Fibroblast of mammary gland (primary cell): ENCODE measurements around the gene ACTL10.
"Not testable (repeated sequence)": the region's sequence is repeated elsewhere in the genome, so short reads cannot be mapped to it uniquely, and the experiment has no call there.

ENCODE experiments used
- DNase-seq: peaks from one replicate; pipeline ENCODE4 v3.0.0-alpha.2; 2010; ENCODE audit warnings: low read depth
- H3K4me3 ChIP-seq: 2 replicates; pipeline ENCODE4 v1.5.1; 2011; ENCODE audit warnings: low read depth, mild to moderate bottlenecking, low read length, moderate library complexity; ENCODE audit not compliant: control insufficient read depth
- CTCF ChIP-seq: conservative IDR thresholded peaks from 2 replicates; pipeline ENCODE4 v1.5.1; 2011; ENCODE audit warnings: low read depth, low read length, inconsistent platforms; ENCODE audit not compliant: control insufficient read depth, insufficient read depth

ACTL10 gene

DNA sequence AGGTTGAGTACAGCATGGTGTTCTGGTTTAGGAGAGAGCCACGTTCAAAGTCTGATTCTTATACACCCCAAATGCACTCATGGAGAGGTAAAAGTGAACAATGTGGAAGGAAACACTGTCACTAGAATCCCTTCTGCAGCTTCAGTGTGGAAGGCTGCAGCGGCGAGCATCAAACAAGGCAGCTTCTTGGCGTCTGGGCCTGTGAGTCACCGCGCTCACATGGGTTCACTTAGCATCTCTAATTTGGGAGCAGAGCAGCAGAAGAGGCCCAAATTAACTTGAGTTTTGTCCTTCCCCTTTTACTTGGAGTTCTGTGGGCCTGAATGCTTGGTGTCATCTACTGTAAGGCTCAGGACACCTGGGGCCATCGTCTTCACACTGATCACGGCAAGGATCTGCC is 30.4 kb downstream of the ACTL10 start:
- no peak overlapping the region for H3K4me3 ChIP-seq
- no peak for TF ChIP-seq CTCF
- DNase-seq: peak; percentile 82

DNA sequence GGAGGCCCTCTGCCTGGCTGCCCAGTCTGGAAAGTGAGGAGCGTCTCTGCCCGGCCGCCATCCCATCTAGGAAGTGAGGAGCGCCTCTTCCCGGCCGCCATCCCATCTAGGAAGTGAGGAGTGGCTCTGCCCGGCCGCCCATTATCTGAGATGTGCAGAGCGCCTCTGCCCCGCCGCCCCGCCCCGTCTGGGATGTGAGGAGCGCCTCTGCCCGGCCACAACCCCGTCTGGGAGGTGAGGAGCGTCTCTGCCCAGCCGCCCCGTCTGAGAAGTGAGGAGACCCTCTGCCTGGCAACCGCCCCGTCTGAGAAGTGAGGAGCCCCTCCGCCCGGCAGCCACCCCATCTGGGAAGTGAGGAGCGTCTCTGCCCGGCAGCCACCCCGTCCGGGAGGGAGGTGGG is 32.2 kb downstream of the ACTL10 start:
- not testable (repeated sequence) for H3K4me3 ChIP-seq, DNase-seq

- DNase-seq, H3K4me3 ChIP-seq: not testable (repeated sequence)
Observed at GRCh38 chr20:33700696-33701441, 34.1 kb downstream of the ACTL10 start.

GRCh38 chr20:33701629-33702450 is 35.1 kb downstream of the ACTL10 start:
- DNase-seq: no peak
- no peak overlapping the region for H3K4me3 ChIP-seq

GRCh38 chr20:33702861-33703260 is 36.1 kb downstream of the ACTL10 start:
- no peak for TF ChIP-seq CTCF
- DNase-seq: no peak
- H3K4me3 ChIP-seq: no peak overlapping the region

More at GRCh38 chr20:33701629-33702450, 35.1 kb downstream of the ACTL10 start:
- no peak for TF ChIP-seq CTCF

DNA sequence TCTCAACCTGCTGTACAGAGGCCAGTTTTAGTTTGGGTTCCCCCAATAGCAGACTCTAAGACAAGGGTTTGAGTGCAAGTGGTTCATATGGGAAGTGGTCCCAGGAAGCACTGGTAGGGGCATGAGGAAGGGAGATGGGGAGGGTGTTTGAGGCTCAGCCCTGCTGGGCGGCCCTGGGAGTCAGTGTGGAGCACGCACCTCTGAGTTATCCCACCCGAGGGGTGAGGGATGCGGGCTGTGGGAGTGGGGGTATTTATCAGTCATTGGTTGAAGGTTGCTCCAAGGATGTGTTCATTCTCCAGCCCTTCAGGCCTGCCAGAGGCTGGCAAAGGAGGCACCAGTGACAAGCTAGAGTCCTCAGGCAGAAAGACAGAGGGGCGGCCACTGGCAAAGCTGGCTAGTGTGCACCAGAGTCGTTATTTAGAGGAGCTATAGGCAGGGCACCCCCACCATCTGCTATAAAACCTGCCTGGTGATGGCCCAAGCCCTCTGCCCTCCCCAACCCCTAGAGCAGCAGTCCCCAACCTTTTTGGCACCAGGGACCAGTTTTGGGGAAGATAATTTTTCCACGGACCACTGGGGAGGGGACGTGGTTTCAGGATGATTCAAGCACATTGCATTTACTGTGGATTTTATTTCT is 36.9 kb downstream of the ACTL10 start:
- TF ChIP-seq CTCF: no peak
- no peak overlapping the region for H3K4me3 ChIP-seq
- no peak for DNase-seq

GRCh38 chr20:33704197-33704924 is 37.6 kb downstream of the ACTL10 start:
- no peak overlapping the region for H3K4me3 ChIP-seq
- DNase-seq: peak; percentile 33
- no peak for TF ChIP-seq CTCF
